H9 (cell line): ENCODE measurements around the gene RAB24. TPM values are rescaled to one million over a fixed set of nuclear protein-coding genes. Genes with fewer than 3 reads are reported as not detected.

ENCODE experiments used
- DNase-seq: peaks from one replicate; pipeline ENCODE4 v3.0.0-alpha.2; 2017
- H2AFZ ChIP-seq: one replicate; pipeline ENCODE4 v1.6.1; 2013; ENCODE audit warnings: mild to moderate bottlenecking, low read length, control low read depth, moderate library complexity
- H2AK5ac ChIP-seq: 2 replicates; pipeline ENCODE4 v1.6.1; 2013; ENCODE audit warnings: low read length, control low read depth, mixed read lengths; ENCODE audit not compliant: insufficient read length
- H2BK120ac ChIP-seq: one replicate; pipeline ENCODE4 v1.6.1; 2013; ENCODE audit warnings: low read depth, mild to moderate bottlenecking, low read length, control low read depth, inconsistent platforms; ENCODE audit not compliant: poor library complexity, severe bottlenecking
- H2BK12ac ChIP-seq: 2 replicates; pipeline ENCODE4 v1.6.1; 2013; ENCODE audit warnings: low read length, control low read depth, mixed read lengths, low read depth; ENCODE audit not compliant: insufficient read length
- H2BK15ac ChIP-seq: 2 replicates; pipeline ENCODE4 v1.6.1; 2013; ENCODE audit warnings: low read depth, low read length, control low read depth
- H2BK20ac ChIP-seq: one replicate; pipeline ENCODE4 v1.6.1; 2013; ENCODE audit warnings: low read depth, mild to moderate bottlenecking, low read length, control low read depth, inconsistent platforms; ENCODE audit not compliant: poor library complexity, severe bottlenecking
- H2BK5ac ChIP-seq: 2 replicates; pipeline ENCODE4 v1.6.1; 2013; ENCODE audit warnings: low read length, control low read depth, mixed read lengths; ENCODE audit not compliant: insufficient read length
- H3K14ac ChIP-seq: 2 replicates; pipeline ENCODE4 v1.6.1; 2013; ENCODE audit warnings: low read length, control low read depth; ENCODE audit not compliant: insufficient read depth
- H3K18ac ChIP-seq: 2 replicates; pipeline ENCODE4 v1.6.1; 2013; ENCODE audit warnings: low read depth, mild to moderate bottlenecking, mixed read lengths, low read length, control low read depth; ENCODE audit not compliant: insufficient read length
- H3K23ac ChIP-seq: 2 replicates; pipeline ENCODE4 v1.6.1; 2013; ENCODE audit warnings: low read length, control low read depth, mixed read lengths, low read depth; ENCODE audit not compliant: insufficient read length
- H3K23me2 ChIP-seq: 2 replicates; pipeline ENCODE4 v1.6.1; 2013; ENCODE audit warnings: low read depth, mild to moderate bottlenecking, mixed read lengths, low read length, control low read depth; ENCODE audit not compliant: insufficient read length, poor library complexity, severe bottlenecking
- H3K27ac ChIP-seq: 2 replicates; pipeline ENCODE4 v1.5.1; 2013; ENCODE audit warnings: low read length, control low read depth, mixed read lengths, low read depth; ENCODE audit not compliant: insufficient read length
- H3K27me3 ChIP-seq: 2 replicates; pipeline ENCODE4 v1.6.1; 2013; ENCODE audit warnings: low read length, control low read depth, inconsistent platforms; ENCODE audit not compliant: insufficient read depth
- H3K4ac ChIP-seq: 2 replicates; pipeline ENCODE4 v1.6.1; 2013; ENCODE audit warnings: low read depth, mild to moderate bottlenecking, control low read depth, inconsistent platforms, low read length, moderate library complexity
- H3K4me1 ChIP-seq: 2 replicates; pipeline ENCODE4 v1.6.1; 2013; ENCODE audit warnings: low read length, control low read depth, inconsistent platforms; ENCODE audit not compliant: insufficient read depth
- H3K4me2 ChIP-seq: 2 replicates; pipeline ENCODE4 v1.6.1; 2013; ENCODE audit warnings: low read length, control low read depth, mixed read lengths; ENCODE audit not compliant: insufficient read length, insufficient read depth
- H3K56ac ChIP-seq: 2 replicates; pipeline ENCODE4 v1.6.1; 2013; ENCODE audit warnings: low read depth, mild to moderate bottlenecking, mixed read lengths, low read length, control low read depth; ENCODE audit not compliant: insufficient read length
- H3K79me1 ChIP-seq: 2 replicates; pipeline ENCODE4 v1.6.1; 2013; ENCODE audit warnings: low read depth, mild to moderate bottlenecking, moderate library complexity, low read length, control low read depth, inconsistent platforms; ENCODE audit not compliant: insufficient read depth, poor library complexity, severe bottlenecking
- H3K79me2 ChIP-seq: 2 replicates; pipeline ENCODE4 v1.6.1; 2013; ENCODE audit warnings: low read length, control low read depth, inconsistent platforms; ENCODE audit not compliant: insufficient read depth
- H3K9ac ChIP-seq: 2 replicates; pipeline ENCODE4 v1.6.1; 2013; ENCODE audit warnings: low read length, control low read depth, mixed read lengths; ENCODE audit not compliant: insufficient read length; ENCODE audit errors: extremely low read depth
- H3K9me3 ChIP-seq: one replicate; pipeline ENCODE4 v1.6.1; 2013; ENCODE audit warnings: low read depth, low read length, inconsistent platforms; ENCODE audit not compliant: control insufficient read depth
- H3T11ph ChIP-seq: one replicate; pipeline ENCODE4 v1.6.1; 2013; ENCODE audit warnings: mild to moderate bottlenecking, low read length, control low read depth, inconsistent platforms
- H4K20me1 ChIP-seq: one replicate; pipeline ENCODE4 v1.6.1; 2013; ENCODE audit not compliant: control insufficient read depth, insufficient read length, insufficient read depth
- H4K5ac ChIP-seq: 2 replicates; pipeline ENCODE4 v1.6.1; 2013; ENCODE audit warnings: low read depth, mild to moderate bottlenecking, mixed read lengths, low read length, control low read depth; ENCODE audit not compliant: insufficient read length
- H4K8ac ChIP-seq: replicated peaks from 2 replicates; pipeline ENCODE4 v1.6.1; 2013; ENCODE audit warnings: low read length, control low read depth, mixed read lengths, low read depth; ENCODE audit not compliant: insufficient read length
- H4K91ac ChIP-seq: 2 replicates; pipeline ENCODE4 v1.6.1; 2013; ENCODE audit warnings: low read depth, mild to moderate bottlenecking, moderate library complexity, mixed read lengths, low read length, control low read depth; ENCODE audit not compliant: insufficient read length
- H3K27ac Mint-ChIP-seq, 3 experiments: 2 replicates in 2 of 3; 3 replicates in 1 of 3; pipeline ENCODE4 v1.8.0; 2020 to 2021; ENCODE audit warnings: mixed read lengths in 3 of 3, mild to moderate bottlenecking in 1 of 3, moderate library complexity in 1 of 3
- H3K27me3 Mint-ChIP-seq: 2 replicates; pipeline ENCODE4 v1.8.0; 2021; ENCODE audit warnings: low read depth, mild to moderate bottlenecking, moderate library complexity, mixed read lengths
- H3K36me3 Mint-ChIP-seq, 3 experiments: 2 replicates in 2 of 3; 3 replicates in 1 of 3; pipeline ENCODE4 v1.8.0; 2020 to 2021; ENCODE audit warnings: low read depth in 3 of 3, mixed read lengths in 3 of 3; ENCODE audit not compliant: insufficient read depth in 1 of 3
- H3K4me1 Mint-ChIP-seq, 2 experiments: 2 replicates each; pipeline ENCODE4 v1.8.0; 2020; ENCODE audit warnings: mixed read lengths in 2 of 2
- H3K4me3 Mint-ChIP-seq, 2 experiments: 2 replicates in 1 of 2; 3 replicates in 1 of 2; pipeline ENCODE4 v1.8.0; 2020 to 2021; ENCODE audit warnings: mild to moderate bottlenecking in 2 of 2, mixed read lengths in 2 of 2, moderate library complexity in 1 of 2
- H3K9me3 Mint-ChIP-seq, 2 experiments: 2 replicates in 1 of 2; 3 replicates in 1 of 2; pipeline ENCODE4 v1.8.0; 2020; ENCODE audit warnings: mild to moderate bottlenecking in 2 of 2, mixed read lengths in 2 of 2, moderate library complexity in 1 of 2
- WGBS: extraction: QIAGEN DNeasy Blood & Tissue Kit; methylation state at CpG from one replicate; pipeline ENCODE4 v1.1.7; 2013; ENCODE audit warnings: missing lambda C conversion rate, low lambda C conversion rate, mixed read lengths; ENCODE audit not compliant: insufficient read length; ENCODE audit errors: extremely low coverage; 5-methylcytosine and 5-hydroxymethylcytosine counted together
- total RNA-seq: library from RNA; stranded (reverse); gene quantifications from 2 replicates; pipeline ENCODE4 v1.2.1, GENCODE V29; 2021
- TF ChIP-seq, protein P1 (sequence below): fragments of 200-600 bp; sonication (generic); conservative IDR thresholded peaks from 3 replicates; pipeline ENCODE4 v1.8.0; 2021; ENCODE audit warnings: antibody characterized with exemption, mild to moderate bottlenecking

Gene RAB24
- total RNA-seq, 1 experiment from 2014 or later = 17.6 TPM

GRCh38 chr5:177294632-177295031, 8.9 kb downstream of the RAB24 start:
- Histone ChIP-seq H3T11ph (no peak overlapping the region), H3K4ac (no peak overlapping the region), H2BK15ac (no peak overlapping the region), H3K27me3 (no peaks in the 10 kb centered on the region), H2BK5ac (no peak overlapping the region), H4K20me1 (no peaks in the 10 kb centered on the region), H2AK5ac (no peak overlapping the region), H2AFZ (no peak overlapping the region), H3K27ac (no peak overlapping the region), H2BK12ac (no peak overlapping the region), H3K23ac (no peak overlapping the region), H4K5ac (no peak overlapping the region), H4K8ac (no peak overlapping the region), H3K79me1 (peaks cover 4% of the 10 kb centered on the region), H2BK120ac (no peak overlapping the region), H3K9me3 (no peaks in the 10 kb centered on the region), H2BK20ac (no peak overlapping the region), H3K18ac (no peak overlapping the region), H3K4me2 (no peak overlapping the region), H3K14ac (no peak overlapping the region), H3K56ac (no peak overlapping the region), H3K4me1 (no peaks in the 10 kb centered on the region), H3K23me2 (no peaks in the 10 kb centered on the region), H4K91ac (no peak overlapping the region), H3K9ac (no peak overlapping the region), H3K79me2 (no peaks in the 10 kb centered on the region; the same call in 1 of the 2 replicates)
- peaks cover 23 to 31% of the 10 kb centered on the region in 2 experiments for H3K4me1 Mint-ChIP-seq
- H3K9me3 Mint-ChIP-seq = no peaks in the 10 kb centered on the region
- TF ChIP-seq, protein P1, sequence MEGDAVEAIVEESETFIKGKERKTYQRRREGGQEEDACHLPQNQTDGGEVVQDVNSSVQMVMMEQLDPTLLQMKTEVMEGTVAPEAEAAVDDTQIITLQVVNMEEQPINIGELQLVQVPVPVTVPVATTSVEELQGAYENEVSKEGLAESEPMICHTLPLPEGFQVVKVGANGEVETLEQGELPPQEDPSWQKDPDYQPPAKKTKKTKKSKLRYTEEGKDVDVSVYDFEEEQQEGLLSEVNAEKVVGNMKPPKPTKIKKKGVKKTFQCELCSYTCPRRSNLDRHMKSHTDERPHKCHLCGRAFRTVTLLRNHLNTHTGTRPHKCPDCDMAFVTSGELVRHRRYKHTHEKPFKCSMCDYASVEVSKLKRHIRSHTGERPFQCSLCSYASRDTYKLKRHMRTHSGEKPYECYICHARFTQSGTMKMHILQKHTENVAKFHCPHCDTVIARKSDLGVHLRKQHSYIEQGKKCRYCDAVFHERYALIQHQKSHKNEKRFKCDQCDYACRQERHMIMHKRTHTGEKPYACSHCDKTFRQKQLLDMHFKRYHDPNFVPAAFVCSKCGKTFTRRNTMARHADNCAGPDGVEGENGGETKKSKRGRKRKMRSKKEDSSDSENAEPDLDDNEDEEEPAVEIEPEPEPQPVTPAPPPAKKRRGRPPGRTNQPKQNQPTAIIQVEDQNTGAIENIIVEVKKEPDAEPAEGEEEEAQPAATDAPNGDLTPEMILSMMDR = no peak
- WGBS = no CpG with 5 or more reads among the region's 3 CpGs
- no peak for DNase-seq
- H3K27me3 Mint-ChIP-seq = no peaks in the 10 kb centered on the region; the same call in 1 of the 2 replicates
- peaks cover 49 to 85% (median 65%) of the 10 kb centered on the region in 3 experiments for H3K36me3 Mint-ChIP-seq
- H3K4me3 Mint-ChIP-seq = no peak overlapping the region
- no peak overlapping the region for H3K27ac Mint-ChIP-seq
